NCI-H1417 (cell line): ENCODE measurements around the gene ACTN3.
A peak's percentile ranks its signal among the peaks of the same experiment; 100 is the strongest.
"Not testable (repeated sequence)": the region's sequence is repeated elsewhere in the genome, so short reads cannot be mapped to it uniquely, and the experiment has no call there.

ENCODE experiments used
- DNase-seq, 3 experiments: peaks; one replicate each; lab custom pipeline; 2025; lab: John Stamatoyannopoulos, UW

The ACTN3 gene

DNA sequence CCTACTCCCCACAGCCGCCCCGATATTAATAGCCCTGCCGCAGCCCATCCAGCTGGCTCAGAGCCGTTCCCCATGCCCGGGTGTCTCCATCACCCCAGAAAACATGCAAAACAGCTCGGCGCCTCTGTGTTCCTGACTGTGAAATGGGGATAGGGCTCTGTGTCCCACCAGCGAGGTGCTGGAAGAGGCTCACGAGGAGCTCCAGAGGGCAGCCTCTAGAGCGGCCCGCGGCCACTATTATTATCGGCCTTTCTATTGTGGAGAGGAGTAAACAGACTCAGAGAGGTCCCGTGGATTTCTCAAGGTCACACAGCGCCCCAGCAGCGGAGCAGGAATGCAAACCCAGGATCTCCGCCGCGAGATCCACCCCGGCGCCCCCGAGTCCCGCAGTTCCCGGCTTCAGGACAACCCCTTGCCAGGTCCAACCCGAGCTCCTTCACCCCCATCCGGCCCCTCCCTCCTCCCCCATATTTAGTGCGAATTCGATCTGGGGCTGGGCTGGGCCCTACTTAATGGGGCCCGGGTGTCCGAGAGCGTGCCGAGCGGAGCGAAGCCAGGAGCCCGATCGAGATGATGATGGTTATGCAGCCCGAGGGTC, at the start of gene ACTN3:
Gene ACTN3, plus strand, starts transcription at position 536 of the 598 bp plus-strand sequence. Its CDS starts 35 bp downstream, at position 571.
- DNase-seq: no peak

DNA sequence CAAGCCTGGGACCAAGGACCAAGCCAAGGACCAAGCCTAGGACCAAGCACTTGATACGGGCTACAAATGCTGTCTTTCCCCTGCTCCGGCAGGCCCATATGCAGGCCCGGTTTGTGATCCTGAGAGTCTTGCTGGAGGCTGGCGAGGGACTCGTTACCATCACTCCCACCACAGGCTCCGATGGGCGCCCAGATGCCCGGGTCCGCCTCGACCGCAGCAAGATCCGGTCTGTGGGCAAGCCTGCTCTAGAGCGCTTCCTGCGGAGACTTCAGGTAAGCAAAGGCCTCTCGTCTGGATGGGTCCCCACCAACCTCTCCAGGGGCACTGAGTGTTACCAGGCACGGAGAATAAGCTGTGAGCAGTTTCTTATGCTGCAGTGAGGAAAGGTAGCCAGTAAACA, 49.5 kb upstream of the ACTN3 start:
- DNase-seq: no peak

DNA sequence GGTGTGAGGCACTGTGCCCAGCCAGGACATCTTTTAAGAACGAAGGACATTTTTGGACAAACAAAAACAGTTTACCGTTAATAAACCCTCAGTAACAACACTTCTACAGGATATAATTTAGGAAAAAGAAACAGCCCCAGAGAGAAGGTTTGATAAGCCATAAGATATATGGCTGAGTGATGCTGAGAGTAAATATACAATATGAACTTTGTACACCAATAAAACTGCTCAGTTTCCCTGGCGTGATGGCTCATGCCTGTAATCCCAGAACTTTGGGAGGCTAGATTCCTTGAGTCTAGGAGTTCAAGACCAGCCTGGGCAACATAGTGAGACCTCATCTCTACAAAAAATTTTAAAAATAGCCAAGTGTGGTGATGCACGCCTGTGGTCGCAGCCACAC, 48.2 kb upstream of the ACTN3 start:
- DNase-seq: no peak

DNA sequence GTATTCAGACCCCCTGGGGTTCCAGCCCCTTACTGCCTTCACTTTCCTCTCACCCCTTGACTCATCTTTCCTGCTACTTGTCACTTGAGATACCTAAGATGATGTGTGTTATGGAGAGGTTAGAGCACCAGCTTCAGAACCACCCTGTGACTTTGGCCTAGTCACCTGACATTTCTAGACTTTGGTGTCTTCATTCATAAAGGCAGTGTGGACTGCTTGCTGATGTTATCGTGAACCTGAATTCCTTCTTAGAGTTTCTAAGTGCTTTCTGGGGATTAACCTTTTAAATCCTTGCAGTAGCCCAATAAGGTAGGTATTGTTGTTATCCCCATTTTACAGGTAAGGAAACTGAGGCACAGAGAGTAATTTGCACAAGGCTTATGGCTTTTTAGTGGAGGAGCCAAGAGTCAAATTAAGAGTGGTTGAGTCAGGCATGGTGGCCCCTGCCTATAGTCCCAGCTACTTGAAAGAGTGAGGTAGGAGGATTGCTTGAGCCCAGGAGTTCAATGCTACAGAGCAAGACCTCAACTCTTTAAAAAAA, 41.4 kb upstream of the ACTN3 start:
- no peak for DNase-seq

DNA sequence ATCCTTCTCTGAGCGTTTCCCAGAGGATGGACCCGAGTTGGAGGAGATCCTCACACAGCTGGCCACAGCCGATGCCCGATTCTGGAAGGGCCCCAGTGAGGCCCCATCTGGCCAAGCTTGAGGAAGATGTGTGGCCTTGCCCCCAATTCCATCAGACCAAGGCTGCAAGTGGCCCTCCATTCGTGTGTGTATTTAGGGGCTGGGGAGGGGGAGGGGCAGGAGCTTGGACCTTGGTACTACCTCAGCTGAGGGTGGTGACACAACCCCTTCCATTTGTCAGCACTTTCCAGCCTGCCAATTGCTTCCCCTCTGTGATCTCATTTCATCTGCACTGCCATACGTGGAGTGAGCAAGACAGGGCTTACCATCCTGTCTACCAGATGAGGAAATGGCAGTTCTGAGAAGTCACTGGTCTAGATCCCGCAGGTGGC, 37.6 kb upstream of the ACTN3 start:
- no peak for DNase-seq

DNA sequence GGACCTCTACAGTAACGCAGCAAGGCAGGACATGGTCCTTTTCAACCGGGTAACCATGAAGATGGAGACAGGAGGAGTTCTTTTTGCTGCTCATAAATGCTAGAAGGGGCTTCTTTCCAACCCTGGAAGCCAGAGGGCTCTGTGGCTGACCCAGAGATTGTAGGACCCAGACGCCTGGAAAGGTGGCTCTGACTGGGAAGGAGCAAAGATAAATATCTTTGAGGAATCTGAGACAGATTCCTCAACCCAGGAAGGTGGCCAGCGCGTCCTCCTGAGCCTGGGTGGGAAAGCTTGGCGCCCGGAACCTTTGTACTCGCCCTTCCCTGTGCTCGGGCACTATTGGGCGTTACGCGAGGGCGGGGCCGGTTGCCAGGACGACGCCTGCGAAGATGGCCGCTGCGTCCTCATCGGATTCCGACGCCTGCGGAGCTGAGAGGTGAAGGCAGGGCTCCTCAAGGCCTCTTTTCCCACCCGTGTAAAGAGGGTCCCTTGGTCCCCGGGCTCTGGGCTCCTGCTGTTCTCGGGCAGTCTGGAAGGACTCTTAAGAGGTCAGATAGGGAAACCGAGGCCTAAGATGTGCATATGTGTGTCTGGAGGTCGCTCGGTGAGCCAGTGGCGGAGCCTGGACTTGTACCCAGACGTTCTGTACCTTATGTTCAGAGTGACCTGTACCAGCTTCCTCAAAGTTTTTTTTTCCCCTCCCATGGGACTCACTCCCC, 36.3 kb upstream of the ACTN3 start, which contains the start of gene BBS1:
Gene BBS1, plus strand, starts transcription at position 365 of the 719 bp plus-strand sequence. Its CDS starts 25 bp downstream, at position 390.
- peak; percentile 78 to 90 (median 83) for DNase-seq

DNA sequence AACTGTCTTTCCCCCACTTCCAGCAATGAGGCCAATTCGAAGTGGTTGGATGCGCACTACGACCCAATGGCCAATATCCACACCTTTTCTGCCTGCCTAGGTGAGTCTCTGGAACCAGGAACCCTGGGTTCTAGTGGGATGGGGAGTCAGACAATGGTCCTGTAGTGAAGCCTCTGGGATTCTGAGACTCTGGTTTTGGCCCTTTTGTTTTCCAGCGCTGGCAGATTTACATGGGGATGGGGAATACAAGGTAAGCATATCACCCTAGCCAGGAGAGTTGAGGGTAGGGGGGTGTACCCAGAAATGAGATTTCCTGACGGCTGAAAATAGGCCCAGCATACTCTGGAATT, 35.7 kb upstream of the ACTN3 start:
- DNase-seq: no peak

DNA sequence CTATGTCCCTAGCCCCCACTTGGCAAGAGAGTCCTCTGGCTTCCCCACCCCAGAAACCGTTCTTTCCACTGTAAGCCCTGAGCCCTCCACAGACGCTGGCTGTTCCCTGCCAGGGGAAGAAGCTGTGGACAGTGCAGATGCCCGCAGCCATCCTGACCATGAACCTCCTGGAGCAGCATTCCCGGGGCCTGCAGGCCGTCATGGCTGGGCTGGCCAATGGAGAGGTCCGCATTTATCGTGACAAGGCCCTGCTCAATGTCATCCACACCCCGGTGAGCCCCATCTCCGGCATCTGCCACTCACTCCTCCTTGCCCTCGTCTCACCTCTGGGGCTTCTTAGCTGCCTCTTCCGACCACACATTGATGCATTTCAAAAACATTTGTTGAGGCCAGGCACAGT, 23.1 kb upstream of the ACTN3 start:
- no peak for DNase-seq

DNA sequence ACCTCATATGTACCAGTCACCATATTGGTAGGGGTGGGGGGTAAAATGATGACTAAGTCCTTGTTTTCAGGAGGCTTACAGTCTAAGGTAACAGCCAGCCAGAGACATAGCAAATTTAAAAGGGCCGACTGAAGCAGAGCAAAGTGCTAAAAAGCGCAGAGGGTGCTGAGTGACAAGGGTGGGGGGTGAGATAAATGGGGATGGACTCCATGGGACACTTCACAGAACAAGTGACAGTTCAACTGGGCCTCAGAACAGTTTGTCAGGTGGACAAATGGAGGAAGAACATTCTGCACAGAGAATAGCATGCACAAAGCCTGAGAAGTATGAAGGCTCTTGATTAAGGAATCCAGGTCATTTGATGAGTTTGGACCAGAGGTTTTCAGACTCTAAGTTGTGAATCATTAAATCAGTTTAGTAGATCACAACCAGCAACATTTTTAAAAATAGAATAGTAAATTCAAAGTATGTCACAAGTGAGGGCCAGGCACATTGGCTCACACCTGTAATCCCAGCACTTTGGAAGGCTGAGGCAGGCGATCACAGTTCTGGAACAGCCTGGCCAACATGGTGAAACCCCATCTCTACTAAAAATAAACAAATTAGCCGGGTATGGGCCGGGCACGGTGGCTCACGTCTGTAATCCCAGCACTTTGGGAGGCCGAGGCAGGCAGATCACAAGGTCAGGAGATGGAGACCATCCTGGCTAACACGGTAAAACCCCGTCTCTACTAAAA, 22.2 kb upstream of the ACTN3 start:
- no peak for DNase-seq

DNA sequence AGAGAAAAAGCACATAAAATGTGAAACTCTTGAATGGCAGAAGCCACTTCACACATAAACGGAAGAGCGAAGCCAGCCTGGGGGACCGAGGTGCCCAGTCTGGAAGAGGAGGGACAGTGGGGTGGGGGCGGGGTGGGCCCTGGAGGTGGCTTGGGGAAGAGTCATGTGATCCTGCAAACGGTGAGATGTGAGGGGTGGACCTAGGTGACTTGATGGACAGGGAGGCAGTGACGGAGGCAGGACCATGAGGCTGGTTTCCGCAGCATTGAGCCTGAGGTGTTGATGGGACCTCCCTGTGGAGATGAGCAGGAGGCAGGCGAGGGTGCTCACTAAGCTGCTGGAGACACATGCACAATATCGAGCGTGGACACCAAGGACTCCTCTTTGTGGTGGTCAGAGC, 17.6 kb upstream of the ACTN3 start:
- no peak for DNase-seq

DNA sequence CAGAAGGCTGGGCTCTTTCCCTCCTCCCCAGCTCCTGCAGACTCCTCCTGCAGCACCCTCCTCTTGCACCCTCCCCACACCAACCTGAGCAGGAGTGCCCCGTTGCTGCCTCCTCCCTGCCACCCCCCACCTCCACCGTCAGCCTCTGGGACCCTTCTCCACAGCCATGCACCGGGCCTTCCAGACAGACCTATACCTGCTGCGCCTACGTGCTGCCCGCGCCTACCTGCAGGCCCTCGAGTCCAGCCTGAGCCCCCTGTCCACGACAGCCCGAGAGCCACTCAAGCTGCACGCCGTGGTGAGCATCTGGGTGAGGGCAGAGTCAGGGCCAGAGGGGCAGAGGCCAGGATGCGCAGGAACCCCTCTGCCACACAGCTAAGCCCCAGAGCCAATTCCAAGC, 17.0 kb upstream of the ACTN3 start:
- DNase-seq: no peak

DNA sequence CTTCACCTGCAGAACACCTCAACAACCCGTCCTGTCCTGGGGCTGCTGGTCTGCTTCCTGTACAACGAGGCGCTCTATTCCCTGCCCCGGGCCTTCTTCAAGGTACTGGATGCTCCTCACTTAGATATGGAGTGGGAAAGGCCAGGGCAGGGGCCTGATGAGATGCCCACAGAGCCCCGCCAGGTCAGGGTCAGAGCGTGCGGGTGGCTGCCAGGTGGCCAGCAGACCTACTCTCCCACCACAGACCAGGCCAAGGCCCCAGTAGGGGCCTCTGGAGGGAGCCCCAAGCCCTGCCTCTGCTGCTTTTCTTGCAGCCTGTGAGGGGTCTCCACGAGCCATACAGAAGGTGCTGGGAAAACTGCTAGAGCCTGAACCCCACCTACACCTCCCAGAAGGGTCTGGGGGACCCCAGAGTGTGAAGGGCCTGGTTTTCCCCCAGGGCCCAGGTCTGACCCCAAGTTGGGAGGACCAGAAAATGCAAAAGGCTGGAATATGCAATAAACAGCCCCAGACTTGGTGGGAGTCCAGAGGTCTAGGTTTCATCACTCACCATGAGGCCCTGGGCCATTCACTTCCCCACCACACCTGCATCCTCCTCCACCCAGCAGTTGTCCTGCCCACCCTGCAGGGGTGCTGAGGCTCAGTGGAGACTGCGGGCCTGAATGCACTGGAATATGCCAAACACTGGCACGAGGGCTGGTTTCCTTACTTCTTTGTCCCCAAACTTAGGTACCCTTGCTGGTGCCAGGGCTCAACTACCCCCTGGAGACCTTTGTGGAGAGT, 15.6 kb upstream of the ACTN3 start:
- no peak for DNase-seq

DNA sequence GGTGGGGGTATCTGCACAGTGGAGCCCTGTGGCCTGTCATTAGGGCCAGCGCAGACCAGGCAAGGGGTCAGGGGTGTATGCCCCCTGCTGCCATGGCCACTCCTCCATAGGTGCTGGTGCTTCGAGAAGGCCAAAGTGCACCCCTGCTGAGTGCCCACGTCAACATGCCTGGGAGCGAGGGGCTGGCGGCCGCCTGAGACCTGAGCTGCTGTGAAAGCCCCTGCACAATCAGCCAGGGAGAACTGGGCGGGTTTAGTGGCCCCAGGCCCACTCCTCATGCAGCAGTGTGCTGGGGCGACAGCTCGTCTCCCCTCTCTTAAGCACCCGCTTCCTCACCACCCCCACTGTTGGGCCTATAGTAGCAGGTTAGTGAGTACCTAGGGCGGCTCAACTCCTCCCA, 14.9 kb upstream of the ACTN3 start:
- no peak for DNase-seq

DNA sequence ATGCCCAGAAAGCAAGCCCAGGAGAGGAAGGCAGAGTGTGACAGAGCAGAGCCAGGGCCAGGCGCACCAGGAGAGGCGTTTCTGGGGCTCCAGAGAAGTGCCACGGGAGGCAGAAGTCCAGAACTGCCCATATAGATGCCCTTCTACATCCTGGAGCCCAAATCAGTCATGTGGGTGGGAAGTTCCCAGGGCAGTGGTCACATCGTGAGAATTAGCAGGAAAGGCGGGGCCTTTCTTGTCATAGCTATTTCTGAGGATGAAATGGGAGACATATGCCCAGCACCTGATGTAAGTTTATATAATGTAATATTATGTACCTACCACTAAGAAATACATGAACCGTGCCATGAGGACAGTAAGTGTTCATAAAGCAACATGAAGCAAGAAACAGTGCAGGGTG, 13.9 kb upstream of the ACTN3 start:
- DNase-seq: no peak

DNA sequence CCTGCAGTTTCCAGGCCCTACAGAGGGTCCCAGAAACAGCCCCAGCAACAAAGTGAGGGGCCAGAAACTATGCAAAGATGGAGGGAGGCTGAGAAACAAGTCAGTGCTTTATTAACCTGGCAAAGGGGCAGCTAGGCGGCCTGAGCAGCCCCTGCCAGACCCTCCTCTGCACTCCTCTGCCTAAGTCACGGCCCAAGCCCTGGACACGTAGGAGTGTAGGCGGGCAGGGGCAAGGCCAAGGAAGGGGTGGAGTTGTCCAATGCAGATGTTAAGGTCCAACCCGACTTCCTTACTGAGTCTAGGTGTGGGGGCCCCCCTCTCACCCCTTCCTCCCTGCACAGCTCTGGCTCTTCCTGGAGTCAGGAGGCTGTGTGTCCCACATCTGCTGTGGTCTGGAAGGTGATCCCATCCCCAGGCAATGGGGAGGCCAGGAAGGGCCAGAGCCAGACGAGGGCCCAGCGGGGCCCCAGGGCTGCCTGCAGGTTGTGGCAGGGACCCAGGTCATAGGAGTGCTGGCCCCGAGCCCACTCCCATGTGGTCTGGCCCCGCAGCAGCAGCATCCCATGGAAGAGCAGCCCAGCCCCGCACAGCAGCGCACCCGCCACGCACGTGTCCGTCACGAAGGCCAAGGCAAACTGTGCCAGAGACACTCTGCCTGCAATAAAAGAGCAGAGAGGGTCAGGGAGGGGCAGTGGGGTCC, 7.4 kb upstream of the ACTN3 start:
- no peak for DNase-seq

DNA sequence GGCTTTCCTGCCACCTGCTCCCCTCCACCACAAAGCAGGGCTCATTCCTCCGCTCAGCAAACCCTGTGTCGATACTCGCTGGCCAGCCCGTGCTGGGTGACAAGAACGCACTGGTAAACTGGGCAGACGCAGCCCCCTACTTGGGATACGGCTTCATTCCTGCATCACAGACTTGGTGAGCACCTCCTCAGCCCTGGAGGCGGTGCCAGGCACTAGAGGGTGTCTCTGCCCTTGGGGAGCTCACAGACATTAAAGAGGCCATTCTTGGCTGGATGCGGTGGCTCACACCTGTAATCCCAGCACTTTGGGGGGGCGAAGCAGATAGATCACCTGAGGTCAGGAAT, 6.9 kb upstream of the ACTN3 start:
- DNase-seq: no peak

DNA sequence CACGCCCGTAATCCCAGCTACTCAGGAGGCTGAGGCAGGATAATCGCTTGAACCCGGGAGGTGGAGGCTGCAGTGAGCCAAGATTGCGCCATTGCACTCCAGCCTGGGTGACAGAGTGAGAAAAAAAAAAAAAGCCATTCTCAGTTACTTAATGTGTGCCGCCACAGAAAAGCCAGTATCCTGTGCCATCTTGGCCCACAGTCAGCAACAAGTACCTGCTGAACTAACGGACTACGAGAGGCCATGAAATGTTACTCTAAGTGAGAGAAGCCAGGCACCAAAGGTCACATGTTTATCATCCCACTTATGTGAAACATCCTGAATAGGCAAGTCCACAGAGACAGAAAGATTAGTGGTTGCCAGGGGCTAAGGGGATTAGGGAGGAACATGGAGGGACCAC, 6.1 kb upstream of the ACTN3 start:
- DNase-seq: not testable (repeated sequence)

DNA sequence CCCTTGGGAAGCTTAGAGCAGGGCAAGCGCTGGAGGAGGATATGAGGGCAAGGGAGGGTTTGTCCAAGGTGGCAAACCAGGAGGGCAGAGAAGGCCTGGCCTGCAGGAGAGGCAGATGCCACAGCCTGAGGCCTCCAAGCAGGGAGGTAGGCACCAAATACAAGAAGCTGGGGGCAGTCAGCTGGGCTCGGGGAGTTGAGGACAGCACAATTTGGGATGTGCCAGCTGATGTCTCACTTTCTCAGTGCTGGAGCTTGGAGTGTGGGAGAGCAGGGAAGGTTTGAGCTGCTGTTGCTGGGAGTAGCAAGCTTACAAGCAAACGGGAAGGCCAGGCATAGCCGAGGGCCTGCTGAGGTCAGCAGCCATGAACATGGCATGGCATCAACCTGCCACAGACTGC, 4.8 kb upstream of the ACTN3 start:
- no peak for DNase-seq

DNA sequence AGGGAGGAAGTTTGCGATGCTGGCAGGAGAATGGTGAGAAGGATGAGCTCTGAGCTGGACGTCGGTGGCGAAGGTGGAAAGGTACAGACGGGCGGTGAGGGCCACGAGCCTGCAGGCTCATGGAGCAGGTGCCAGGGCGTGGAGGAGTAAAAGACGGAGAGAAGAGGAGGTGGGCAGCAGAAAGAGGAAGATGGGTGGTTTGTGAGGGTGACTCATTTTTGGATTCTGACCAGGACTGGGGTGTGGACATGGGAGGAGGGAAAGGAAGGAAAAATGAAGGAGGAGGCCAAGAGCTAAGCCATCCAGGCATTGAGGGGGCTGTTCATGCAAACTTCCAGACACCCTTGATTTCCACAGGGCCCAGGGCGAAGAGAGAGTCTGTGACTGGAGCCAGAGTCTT, 4.3 kb upstream of the ACTN3 start:
- no peak for DNase-seq

DNA sequence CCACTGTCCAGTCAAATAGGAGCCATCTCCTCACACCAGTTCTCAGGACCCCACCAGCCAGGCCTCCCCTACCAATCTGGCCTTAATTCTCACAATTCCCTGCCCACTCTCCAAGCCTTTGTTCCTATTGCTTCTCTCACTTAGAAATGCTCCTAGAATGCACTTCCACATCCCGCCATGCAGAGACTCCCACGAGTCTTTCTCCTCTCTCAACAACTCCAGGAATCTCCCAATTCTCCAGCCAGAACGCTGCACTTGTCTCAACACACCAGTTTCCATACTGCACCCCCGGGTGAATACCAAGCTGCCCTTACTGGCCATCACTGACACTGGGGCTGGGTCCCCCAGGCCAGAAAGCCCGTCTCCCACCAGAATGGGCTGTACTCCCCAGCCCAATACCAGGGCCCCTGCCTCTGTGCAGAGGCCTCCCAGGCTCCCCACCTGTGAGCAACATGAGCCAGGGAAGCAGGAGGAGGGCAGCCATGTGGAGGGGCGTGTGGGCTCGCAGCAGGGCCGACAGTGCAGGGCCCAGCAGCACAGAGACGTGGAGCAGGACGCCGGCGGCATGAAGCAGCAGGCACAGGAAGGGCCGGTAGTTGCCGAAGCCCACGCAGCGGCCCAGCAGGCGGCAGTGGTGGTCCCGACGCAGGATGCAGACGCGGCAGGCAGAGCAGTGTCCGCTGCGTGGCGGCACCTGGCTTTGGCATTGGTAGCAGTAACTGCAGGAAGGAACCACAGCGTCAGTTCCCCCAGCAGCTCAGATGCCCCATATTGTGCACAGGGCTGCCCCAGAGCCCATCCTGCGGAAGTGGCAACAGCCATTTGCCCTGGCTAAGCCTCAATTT, 3.2 kb upstream of the ACTN3 start:
- no peak for DNase-seq

DNA sequence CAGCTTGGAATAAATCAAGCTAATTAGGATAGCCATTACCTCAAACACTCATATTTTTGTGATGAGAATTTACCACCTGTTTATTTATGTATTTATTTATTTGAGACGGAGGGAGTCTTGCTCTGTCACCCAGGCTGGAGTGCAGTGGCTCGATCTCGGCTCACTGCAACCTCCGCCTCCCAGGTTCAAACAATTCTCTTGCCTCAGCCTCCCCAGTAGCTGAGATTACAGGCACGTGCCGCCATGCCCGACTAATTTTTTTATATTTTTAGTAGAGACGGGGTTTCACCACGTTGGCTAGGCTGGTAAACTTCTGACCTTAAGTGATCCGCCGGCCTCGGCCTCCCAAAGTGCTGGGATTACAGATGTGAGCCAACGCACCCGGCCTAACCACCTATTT, 1.8 kb upstream of the ACTN3 start:
- not testable (repeated sequence) for DNase-seq
